NK-92 treated with Interleukin-12 subunit alpha and Interleukin-12 subunit beta, amount 100 ng/mL, for 24 hours (cell line): ENCODE measurements around the gene SLC9A1.

Experiments
- DNase-seq: peaks from one replicate; lab custom pipeline; 2025; lab: John Stamatoyannopoulos, UW

The SLC9A1 gene

DNA sequence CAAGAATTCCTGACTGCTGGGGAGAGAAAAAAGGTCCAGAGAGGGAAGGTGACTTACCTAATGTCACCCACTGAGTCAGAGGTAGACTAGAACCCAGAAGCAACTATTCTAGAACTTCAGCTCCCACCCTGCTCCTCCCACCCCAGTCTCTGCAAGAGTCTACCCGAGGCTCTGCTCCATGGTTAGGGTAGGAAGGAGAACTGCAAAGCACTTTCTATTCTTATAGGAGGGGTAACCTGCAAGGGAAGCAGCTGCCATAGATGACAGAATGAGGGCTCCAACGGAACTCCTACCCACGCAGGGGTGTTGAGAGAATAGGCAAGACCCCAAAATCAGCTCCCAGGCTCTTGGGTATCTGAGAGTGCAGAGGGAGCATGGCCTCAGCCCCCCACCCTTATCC is 4.3 kb downstream of the SLC9A1 start:
- DNase-seq = no peak

DNA sequence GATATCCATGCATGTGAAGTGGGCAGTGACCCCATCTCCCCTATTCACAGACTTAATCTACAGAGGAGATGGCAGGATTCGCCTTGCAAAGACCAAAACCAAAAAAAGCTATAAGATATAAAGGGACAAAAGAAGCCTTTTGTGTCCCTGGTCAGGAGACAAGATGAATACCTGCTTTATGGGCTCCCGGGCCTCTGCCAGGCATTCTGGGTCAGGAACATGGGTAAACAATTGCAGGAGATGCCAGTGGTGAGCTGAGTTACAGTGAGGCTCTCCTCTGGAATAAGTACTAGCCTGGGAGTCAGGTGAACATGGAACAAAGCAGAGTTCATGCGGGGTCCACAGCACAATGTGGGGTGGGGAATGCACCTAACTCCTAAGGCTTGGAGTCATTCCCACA is 4.7 kb downstream of the SLC9A1 start:
- DNase-seq = no peak

DNA sequence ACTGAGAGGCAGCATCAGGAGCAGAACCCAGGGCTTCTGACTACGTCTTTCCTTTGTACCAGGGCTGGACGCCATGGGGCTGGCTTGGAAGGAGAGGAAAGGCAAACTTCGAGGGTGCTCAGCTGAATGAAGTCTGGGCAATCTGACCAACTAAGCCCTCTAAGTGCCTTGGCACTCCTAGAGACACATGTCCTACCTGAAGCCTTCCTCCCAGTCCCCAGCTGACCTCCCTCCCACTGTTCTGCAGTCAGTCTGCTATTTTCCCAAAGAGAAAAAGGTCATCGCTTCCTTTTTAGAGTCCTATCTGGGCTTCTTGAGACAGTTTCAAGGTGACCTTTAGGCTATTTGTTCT is 5.2 kb downstream of the SLC9A1 start:
- DNase-seq = no peak

DNA sequence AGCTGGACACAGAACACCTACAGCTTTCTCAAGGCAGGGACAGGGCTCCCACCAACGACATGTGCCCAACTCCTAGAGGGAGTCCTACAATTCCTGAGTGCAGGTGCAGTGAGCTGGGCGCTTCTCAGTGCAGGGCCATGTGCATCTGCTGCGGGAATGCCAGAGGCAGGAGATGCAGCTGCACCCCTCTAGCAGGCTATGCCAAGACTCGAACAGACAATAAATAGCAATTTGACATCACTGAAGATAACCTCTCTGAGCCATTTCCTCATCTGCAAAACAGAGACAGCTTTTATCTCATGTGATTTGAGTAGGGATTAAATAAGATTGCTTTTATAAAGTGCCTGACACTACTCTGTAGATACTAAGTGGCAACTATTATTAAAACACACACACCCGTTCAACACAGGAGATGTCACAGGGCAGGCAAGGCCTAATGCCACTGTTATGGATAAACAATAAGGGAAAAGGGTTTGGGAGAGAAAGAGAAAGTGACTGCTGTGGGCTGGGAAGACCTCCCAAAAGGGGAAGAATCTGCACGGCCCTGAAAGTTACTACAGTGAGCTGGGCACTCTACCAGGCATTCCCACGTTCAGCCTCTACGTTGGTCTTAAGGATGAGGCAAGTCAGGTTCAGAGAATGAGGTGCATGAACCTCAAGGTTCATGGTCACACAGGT is 5.7 kb downstream of the SLC9A1 start:
- no peak for DNase-seq

DNA sequence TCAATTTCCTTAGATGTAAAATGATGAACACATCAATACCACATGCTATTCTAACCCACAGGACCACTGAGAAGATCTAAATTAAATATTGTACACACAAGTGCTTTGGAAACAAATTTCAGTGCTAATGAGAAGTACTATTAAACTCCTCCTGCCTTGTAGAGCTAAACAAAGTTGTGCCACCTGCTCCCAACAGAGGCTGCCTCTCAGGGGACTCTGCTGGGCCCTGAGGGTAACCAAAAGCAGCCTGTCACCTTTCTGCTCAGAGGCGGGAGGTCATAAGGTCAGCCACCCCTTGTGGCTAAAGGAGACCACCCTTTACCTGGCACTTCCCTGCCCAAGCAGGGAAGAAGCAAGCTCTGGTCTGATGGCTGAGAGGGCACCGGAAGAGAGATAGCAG is 6.3 kb downstream of the SLC9A1 start:
- no peak for DNase-seq

DNA sequence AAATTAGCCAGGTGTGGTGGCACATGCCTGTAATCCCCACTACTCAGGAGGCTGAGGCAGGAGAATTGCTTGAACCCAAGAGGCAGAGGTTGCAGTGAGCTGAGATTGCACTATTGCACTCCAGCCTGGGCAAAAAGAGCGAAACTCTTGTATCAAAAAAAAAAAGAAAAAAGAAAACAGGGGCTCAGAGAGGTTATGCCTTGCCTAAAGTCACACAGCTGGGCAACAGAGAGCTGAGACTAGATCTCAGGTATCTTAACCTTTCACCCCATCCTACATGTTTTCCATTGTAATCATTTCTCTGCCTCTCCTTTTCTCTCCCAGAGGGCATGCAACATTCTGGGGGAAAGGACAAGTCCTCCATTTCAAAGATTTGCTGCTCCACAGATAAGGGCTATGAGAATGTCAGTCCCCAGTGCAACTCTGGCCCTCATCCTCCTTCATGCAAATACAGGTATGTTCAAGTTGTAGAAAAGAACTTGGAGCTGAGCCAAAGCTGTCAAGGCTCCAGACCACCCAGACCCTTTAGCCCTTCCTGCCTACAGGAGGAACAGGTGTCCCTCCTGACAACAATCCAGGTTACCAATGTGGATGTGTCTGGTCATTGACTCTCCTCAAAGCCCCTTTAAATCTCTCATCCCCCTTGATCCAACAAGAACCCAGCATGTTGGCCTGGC is 6.9 kb downstream of the SLC9A1 start:
- DNase-seq = no peak

DNA sequence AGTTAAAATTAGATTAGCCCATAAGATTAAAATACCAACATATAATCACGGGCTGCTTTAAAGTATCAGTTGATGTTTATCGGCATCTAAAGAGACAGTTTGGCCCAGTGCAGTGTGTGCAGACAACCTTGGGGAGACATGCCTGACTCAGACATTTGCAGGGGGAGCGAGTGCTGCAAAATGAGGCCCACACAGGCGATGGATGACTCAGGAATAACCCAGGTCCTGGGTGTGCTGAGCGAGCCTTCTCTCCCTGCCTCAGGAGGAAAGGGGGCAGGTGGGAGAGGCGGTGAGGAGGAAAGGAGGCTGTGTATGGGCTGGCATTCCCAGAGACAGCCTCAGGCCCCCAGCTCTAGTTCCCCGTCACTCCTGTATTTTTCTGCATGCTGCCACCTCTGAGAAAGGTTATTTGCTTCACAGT is 9.0 kb downstream of the SLC9A1 start:
- DNase-seq = no peak

DNA sequence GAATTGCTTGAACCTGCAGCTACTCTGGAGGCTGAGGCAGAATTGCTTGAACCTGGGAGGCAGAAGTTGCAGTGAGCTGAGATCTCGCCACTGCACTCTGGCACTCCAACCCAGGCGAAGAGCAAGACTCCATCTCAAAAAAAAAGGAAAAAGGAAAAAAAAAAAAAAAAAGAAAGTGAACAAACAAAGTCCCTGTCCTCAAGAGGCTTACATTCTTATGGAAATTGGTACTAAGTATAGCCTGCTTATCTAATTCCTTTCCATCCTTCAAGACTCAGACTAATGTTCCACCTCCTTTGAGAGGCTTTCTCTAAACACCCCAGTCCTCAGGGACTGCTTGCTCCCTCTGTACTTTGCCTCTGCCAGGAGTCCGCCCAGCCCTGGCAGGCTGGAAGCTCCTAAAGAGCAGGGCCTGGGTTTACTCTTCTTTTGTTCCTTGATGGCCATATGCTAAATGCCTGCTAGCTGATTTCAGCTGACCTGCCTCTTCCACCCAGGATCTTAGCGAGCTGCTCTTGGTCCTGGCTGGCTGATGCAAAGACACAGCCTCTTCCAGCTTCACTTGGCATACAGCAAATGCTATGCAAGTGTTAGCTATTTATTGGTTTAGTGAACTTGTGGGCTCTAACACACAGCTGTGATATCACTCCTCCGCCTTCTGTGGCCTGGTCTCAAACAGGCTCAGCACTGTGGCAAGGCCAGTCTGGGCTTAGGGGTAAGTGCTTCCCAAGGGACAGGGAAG is 9.8 kb downstream of the SLC9A1 start:
- DNase-seq = no peak

DNA sequence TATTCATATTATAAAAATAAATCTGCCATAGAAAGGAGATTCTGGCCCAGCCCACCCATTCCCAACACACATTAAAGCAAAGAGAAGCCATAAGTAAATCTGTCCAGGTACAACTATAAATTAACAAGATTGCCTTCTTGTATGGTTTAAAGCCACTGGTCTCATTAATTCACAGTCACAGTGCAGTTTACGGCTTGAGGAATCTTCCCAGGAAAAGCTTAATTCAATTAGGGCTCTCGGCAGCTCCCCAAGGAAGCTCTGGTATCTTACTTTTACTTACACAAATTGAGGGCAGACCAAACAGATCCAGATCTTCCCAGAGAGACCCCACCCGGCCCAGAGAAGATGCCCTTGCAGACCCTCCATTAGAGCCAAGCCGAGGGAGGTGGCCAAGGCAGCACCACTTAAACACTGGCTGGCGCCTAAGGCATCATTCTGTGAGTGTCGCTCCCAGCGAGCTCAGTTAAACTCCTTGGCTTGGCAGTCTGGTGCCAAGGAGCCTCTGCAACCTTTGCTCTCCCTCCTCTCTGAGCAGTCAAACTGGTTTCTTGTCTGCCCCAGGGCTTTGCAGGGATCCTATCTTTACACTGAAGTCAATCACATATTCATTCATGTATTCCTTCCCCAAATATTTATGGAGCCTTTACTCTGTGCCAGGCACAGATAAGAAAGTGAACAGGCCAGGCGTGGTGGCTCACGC is 10.7 kb downstream of the SLC9A1 start:
- DNase-seq = no peak

DNA sequence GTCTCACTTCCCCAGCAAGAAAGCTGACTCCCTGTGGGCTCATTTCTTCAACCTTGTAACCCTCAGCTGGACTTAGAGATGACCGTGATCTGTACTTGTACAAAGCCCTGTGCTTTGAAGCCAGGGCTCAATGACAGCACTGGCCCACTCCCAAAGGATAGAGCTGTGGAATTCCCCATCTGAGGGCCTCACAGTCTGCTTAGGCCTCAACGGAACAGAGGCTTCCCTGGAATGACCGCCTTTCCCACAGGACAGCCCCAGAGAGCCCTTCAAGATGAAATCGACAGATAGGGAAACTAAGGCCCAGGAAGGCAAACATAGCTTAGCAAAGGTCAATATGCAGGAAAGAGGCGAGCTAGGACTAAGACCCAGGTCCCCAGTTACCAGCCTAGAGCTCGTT is 11.5 kb downstream of the SLC9A1 start:
- DNase-seq = no peak

DNA sequence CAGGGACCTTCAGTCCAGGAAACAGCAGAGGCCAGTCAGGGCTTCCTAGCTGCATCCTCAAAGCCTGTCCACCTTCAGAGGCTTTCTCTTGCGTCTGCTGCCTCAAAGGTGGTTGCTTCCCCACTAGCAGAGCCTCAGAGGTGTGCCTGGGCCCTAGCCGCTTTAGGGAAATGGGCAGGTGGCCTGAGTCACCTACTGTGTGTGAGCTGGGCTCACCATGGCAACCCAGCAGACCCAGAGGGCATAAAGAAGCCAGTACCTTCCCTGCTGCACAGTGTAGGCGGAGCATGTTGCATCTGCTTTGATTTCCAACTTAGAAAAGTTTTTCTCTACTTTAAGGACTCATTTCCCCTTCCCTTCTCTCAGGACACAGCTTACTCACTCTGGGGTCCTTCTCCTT is 12.5 kb downstream of the SLC9A1 start:
- DNase-seq = no peak

DNA sequence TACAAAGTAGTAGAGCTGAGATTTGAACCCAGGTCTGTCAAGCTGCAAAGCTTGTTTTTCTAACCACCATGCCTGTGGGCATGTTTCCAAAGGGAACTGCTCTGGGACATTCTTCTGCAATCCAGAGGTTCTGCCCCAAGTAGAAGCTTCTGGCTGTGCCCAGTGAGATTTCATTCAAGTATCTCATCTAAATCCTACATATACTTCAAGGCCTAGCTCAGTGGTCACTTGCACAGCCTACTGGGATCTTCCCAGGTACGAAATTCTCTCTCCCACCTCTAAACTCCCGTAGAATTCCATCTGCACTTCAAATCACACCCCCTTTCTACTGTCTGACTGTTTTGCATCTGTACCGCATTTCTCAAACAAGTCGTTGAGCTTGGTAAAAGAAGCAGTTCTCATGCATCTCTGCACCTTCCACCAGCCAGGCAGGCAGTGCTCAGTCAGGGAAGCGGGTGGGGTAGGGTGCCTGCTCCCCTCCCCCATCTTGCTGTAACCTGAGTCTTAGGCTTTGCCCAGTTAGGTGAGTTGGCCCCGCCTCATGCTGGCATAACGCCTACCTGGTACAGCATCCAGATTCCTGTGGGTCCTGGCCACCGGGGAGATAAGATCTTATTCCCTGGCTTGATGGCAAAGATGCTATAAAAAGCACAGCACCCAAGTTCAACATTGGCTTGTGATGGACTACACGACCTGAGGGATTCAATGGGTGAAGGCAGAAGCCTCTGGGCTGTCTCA is 13.5 kb downstream of the SLC9A1 start:
- DNase-seq = no peak

DNA sequence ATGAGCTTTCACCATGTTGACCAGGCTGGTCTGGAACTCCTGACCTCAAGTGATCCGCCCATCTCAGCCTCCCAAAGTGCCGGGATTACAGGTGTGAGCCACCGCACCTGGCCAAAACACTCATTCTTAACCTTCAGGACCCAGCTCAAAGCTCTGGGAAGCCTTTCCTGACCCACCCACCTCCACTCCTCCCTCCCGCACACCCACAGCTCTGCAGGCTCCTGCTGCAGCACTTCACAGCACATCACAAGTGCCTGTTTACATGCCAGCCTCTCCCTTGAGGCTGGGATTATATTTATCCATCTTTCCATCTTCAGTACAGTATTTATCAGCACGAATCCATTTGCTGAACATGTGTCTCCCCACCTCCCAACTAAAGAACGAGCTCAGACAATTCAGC is 14.9 kb downstream of the SLC9A1 start:
- no peak for DNase-seq

DNA sequence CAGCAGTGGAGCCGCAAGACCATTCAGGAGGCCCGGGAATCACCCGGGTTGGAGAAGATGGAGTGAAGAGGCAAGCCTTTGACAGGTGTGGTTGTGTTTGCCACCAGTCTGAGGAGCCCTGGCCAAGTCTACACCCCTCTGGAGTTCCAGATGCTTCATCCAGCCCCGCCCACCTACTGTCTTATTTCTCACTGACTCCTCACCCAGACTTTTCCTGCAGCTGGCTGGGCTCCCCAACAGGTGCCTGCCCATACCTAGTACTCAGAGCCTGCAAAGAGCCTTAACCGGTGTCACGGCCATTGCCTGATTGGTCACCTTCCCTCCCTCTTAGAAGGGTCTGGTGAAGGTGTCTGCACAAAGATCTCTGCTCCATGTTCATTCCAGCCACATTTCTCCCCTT is 16.0 kb downstream of the SLC9A1 start:
- no peak for DNase-seq

DNA sequence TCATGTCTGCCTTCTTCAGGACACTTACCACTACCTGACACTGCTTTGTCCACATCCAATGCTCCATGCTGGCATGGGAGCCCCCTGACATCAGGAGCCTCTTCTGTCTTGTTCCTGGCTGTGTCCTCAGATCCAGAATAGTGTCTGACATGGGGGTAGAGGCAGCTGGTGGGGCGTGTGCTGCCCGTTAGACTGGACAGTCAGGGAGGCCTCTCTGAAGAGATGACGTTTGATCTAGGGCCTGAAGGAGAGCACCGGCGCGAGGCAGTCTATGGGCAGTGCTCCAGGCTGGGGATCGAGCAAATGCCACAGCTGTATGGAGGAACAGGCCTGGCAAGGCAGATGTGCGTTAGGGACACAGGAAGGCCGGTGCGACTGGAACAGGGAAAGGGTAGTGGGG is 16.6 kb downstream of the SLC9A1 start:
- no peak for DNase-seq

DNA sequence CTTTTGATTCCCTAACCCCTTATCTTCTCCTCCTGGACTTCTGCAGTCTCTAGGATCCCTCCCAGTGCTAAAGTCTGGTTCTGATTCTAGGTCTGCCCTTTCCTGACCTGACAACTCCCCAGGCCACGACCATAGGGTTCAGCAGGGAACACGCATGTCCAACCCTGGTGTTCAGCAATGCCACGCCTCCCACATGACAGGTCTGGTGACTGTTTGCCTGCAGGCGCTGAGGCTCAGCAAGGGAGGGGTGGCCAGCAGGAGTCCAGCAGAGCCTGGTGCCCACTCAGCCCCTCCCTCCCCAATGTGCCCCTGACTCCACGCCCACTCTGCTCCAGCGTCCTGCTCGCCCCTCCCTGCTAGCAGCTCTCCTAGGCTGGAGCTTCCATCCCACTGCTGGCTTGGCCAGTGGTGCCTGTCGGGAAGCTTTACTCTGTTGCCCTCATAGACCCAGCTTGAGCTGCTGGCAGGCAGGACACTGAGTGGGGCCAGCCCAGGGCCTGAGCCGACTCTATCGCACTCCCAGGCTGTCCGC is 17.3 kb downstream of the SLC9A1 start:
- peak; percentile 78 for DNase-seq

DNA sequence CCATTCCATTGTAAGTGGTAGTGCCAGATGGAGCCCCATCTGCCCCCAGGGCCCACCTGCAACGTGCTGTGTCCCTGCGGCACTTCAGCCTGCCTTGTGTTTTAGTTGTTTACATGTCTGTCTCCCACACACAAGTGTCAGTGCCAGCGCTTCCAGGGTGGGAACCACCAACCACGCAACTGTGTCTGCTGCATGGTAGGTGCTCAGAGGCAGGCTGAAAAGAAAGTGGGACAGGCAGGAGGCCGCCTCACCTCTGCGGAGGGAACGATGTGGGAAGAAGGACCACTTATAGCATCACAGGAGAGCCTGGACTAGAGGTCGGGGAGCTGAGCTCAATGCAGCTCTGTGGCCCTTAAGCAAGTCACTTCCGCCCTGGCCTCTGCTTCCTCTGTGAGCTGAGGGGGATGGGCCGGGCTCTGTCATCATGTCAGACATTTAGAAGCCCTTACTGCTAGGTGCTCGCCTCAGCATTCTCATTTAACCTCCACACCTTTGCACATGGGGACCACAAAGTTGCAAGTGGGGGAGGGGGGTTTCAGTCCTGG is 17.9 kb downstream of the SLC9A1 start:
- peak; percentile 91 for DNase-seq

DNA sequence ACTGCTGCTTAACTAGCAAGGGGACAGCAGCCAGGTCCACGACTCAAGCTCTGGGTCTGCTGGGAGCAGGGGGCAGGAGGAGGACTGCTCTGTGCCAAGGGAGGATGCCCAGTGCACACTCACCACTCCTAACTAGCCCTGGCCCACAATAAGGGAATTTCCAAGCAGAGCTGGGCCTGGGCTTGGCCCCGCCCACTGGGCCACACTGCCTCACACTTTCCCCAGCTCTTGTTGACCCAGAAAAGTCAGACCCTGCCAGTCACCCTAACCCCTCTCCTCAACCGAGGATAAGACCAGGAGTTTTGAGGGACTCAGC is 18.7 kb downstream of the SLC9A1 start:
- peak; percentile 58 for DNase-seq

DNA sequence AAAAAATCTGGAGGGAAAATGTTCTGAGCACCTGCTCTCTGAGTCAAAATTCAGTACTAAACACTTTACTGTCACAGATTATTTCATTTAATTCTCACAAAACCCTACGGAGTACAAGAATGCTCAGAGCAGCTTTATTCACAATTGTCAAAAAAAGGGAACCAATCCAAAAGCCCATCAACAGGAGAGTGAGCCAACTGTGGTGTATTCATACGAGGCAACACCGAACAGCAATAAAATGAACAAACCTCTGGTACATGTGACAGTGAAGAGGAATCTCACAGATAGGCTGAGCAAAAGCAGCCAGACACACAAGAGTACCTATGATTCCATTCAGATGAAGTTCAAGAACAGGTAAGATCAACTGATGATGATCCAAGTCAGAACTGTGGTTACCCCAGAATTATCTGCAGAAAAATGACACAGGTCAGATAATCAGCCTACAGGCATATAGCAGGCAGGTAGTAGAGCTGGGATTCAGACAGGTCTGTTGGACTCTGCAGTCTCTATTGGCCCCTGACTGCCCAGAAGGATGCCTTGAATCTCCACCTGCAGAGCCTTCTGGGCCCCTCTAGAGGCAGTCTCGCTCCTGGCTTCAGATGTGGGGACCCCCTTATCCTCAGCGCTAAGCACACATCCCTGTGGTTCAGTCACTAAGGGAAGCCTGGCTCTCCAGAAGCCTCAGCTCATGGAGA is 19.2 kb downstream of the SLC9A1 start:
- DNase-seq = no peak

DNA sequence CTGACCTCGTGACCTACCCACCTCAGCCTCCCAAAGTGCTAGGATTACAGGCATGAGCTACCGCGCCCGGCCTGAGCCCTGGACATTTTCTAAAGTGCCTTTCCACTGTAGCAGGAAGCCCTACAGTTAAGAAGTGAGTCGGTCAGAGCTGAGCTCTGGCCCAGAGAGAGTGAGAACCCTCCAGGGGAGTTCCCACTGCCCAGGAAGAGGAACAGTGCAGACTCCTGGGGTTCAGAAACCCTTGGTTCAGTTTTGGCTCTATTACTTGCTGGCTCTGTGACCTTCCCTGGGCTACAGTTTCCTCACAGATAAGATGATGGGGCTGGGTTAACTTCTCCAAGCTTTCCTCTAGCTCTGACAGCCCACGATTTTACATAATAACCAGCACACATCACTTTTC is 20.9 kb downstream of the SLC9A1 start:
- DNase-seq = no peak

DNA sequence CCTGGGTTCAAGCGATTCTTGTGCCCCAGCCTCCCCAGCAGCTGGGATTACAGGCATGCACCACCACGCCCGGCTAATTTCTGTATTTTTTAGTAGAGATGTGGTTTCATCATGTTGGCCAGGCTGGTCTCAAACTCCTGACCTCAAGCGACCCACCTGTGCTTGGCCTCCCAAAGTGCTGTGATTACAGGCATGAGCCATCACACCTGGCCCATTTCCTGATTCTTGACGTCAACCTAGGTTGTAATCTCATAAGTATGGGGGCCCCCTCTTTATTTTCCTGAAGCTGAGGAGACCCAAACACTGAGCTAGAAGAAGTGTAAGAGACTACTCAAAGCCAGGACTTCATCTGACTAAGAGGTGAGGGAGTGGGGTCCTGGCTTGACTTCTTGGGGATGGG is 21.8 kb downstream of the SLC9A1 start:
- DNase-seq = no peak
